D341Med (cell line): ENCODE measurements around the gene DGKH.
"Not testable (repeated sequence)": the region's sequence is repeated elsewhere in the genome, so short reads cannot be mapped to it uniquely, and the experiment has no call there.

Source experiments
- DNase-seq: peaks from one replicate; pipeline ENCODE4 v3.0.0; 2012; ENCODE audit warnings: low spot score

DGKH gene

GRCh38 chr13:42114912-42115311 lies 66.5 kb downstream of the DGKH start:
- DNase-seq: no peak

GRCh38 chr13:42116225-42116624 lies 67.8 kb downstream of the DGKH start:
- DNase-seq: no peak

- DNase-seq: no peak
These were observed 70.6 kb downstream of the DGKH start for GRCh38 chr13:42119041-42119440.

- no peak for DNase-seq
These were observed 71.4 kb downstream of the DGKH start for GRCh38 chr13:42119875-42120274.

- no peak for DNase-seq
These were observed 75.2 kb downstream of the DGKH start for GRCh38 chr13:42123600-42123999.

GRCh38 chr13:42125046-42125445 lies 76.6 kb downstream of the DGKH start:
- no peak for DNase-seq

- DNase-seq: no peak
These were observed 78.6 kb downstream of the DGKH start for GRCh38 chr13:42127047-42127446.

GRCh38 chr13:42129033-42129432 lies 80.6 kb downstream of the DGKH start:
- no peak for DNase-seq

GRCh38 chr13:42136518-42136917 lies 88.1 kb downstream of the DGKH start:
- no peak for DNase-seq

GRCh38 chr13:42137856-42138537 lies 89.5 kb downstream of the DGKH start:
- no peak for DNase-seq

GRCh38 chr13:42140494-42140893 lies 92.0 kb downstream of the DGKH start:
- DNase-seq: no peak

GRCh38 chr13:42141052-42141451 lies 92.6 kb downstream of the DGKH start:
- DNase-seq: not testable (repeated sequence)

GRCh38 chr13:42146359-42146758 lies 97.9 kb downstream of the DGKH start:
- DNase-seq: no peak

GRCh38 chr13:42148538-42148937 lies 100.1 kb downstream of the DGKH start:
- DNase-seq: no peak

- DNase-seq: no peak
These were observed 100.7 kb downstream of the DGKH start for GRCh38 chr13:42149136-42149535.

GRCh38 chr13:42151781-42152180 lies 103.3 kb downstream of the DGKH start:
- no peak for DNase-seq

GRCh38 chr13:42152495-42152894 lies 104.0 kb downstream of the DGKH start:
- no peak for DNase-seq

- no peak for DNase-seq
These were observed 105.0 kb downstream of the DGKH start for GRCh38 chr13:42153199-42154113.

- no peak for DNase-seq
These were observed 106.8 kb downstream of the DGKH start for GRCh38 chr13:42155251-42155650.

GRCh38 chr13:42163338-42163737 lies 114.9 kb downstream of the DGKH start:
- not testable (repeated sequence) for DNase-seq

- not testable (repeated sequence) for DNase-seq
These were observed 115.5 kb downstream of the DGKH start for GRCh38 chr13:42163910-42164309.

GRCh38 chr13:42164557-42165125 lies 116.2 kb downstream of the DGKH start:
- no peak for DNase-seq

GRCh38 chr13:42168496-42168895 lies 120.0 kb downstream of the DGKH start:
- DNase-seq: no peak
